ENCODE measurements around the gene NRIP2. TPM values are rescaled to one million over a fixed set of nuclear protein-coding genes. Genes with fewer than 3 reads are reported as not detected.

Gene NRIP2
- total and polyA plus RNA-seq, 2 donors (not counting 3 experiments of a cell fraction or from before 2014, with no cell fraction given), result not detected

- H3K4me3 ChIP-seq (replicated peaks in 1 of 3; ENCODE audit: insufficient read depth in 1 of 3, low read depth in 1 of 3, low read length in 3 of 3), result no peak overlapping the region
- peaks cover 2 to 3% of the 10 kb centered on the region in 2 experiments for H3K27me3 ChIP-seq (ENCODE audit: control insufficient read depth in 2 of 2, insufficient read depth in 2 of 2, low read length in 2 of 2)
- H3K4me1 ChIP-seq (ENCODE audit: control insufficient read depth, extremely low read depth, insufficient read depth, low read length), result peaks cover 23% of the 10 kb centered on the region
- FAIRE-seq (peak; percentile 82), DNase-seq (ENCODE audit: low read depth, low spot score) (peak; percentile 83)
- intact Hi-C loops (cut with micrococcal nuclease), result loop anchor here (1.0 kb wide), 1 partner anchor 243 kb away; no protein-coding TSS in a partner anchor
- H3K36me3 ChIP-seq (ENCODE audit: control insufficient read depth in 2 of 2, extremely low read depth in 1 of 2, insufficient read depth in 2 of 2, low read length in 2 of 2), result peaks cover 22 to 34% of the 10 kb centered on the region in 2 experiments
- H3K9ac ChIP-seq (replicated peaks; ENCODE audit: extremely low read depth, insufficient read depth, low read length), result no peak overlapping the region
- peaks cover 25% of the 10 kb centered on the region for H3K79me2 ChIP-seq (ENCODE audit: control insufficient read depth, insufficient read depth, low read length)
- POLR2A ChIA-PET, result no interaction called here
- TF ChIP-seq POLR2A (IDR thresholded peaks at IDR 0.05; ENCODE audit: low read depth, low read length), result no peak
- TF ChIP-seq CTCF (IDR thresholded peaks at IDR 0.05; ENCODE audit: extremely low read depth in 1 of 2, insufficient read depth in 1 of 2, low read depth in 1 of 2, low read length in 2 of 2), result peak in 1 of 2 donors; percentile 38
- H3K4me2 ChIP-seq (ENCODE audit: insufficient read depth, low read length), result peak overlapping the region; percentile 14
- no TSS peak for BruUV-seq (replicated peaks)
- no peak overlapping the region for H2AFZ ChIP-seq (ENCODE audit: low read depth, low read length)
- H3K9me1 ChIP-seq (replicated peaks; ENCODE audit: control insufficient read depth, extremely low read depth, insufficient read depth, low read length), result no peaks in the 10 kb centered on the region
- no peak overlapping the region for H3K27ac ChIP-seq (ENCODE audit: insufficient read depth, low read depth, low read length)
- dilution Hi-C loops (cut with MboI; ENCODE audit: extremely low pct_ligation_motif_present, low sequenced_read_pairs), result no loop called here
- no peaks in the 10 kb centered on the region for H3K9me3 ChIP-seq (replicated peaks; ENCODE audit: control insufficient read depth, insufficient read depth, low read length)
- CTCF ChIA-PET, result interaction anchor here (0.8 to 3.0 kb wide), 5 partner anchors 10 to 244 kb away, joined by 3 to 13 read pairs (median 3); partner anchors contain the start of gene ITFG2
- no peaks in the 10 kb centered on the region for H4K20me1 ChIP-seq (replicated peaks; ENCODE audit: control insufficient read depth, extremely low read depth, insufficient read depth, low read length)
These were observed 37.0 kb downstream of the NRIP2 start for GRCh38 chr12:2797721-2798418.

- Histone ChIP-seq H4K20me1 (replicated peaks; ENCODE audit: control insufficient read depth, extremely low read depth, insufficient read depth, low read length) (no peaks in the 10 kb centered on the region), H3K4me1 (ENCODE audit: control insufficient read depth, extremely low read depth, insufficient read depth, low read length) (peaks cover 23% of the 10 kb centered on the region), H3K9me1 (replicated peaks; ENCODE audit: control insufficient read depth, extremely low read depth, insufficient read depth, low read length) (no peaks in the 10 kb centered on the region), H2AFZ (ENCODE audit: low read depth, low read length) (peak overlapping the region; percentile 71), H3K4me3 (replicated peaks in 1 of 3; ENCODE audit: insufficient read depth in 1 of 3, low read depth in 1 of 3, low read length in 3 of 3) (peak overlapping the region; percentile 69 to 93 (median 73)), H3K4me2 (ENCODE audit: insufficient read depth, low read length) (peak overlapping the region; percentile 91), H3K27me3 (ENCODE audit: control insufficient read depth in 2 of 2, insufficient read depth in 2 of 2, low read length in 2 of 2) (peaks cover 2 to 7% of the 10 kb centered on the region in 2 experiments), H3K27ac (ENCODE audit: insufficient read depth, low read depth, low read length) (peak overlapping the region; percentile 1), H3K36me3 (ENCODE audit: control insufficient read depth in 2 of 2, extremely low read depth in 1 of 2, insufficient read depth in 2 of 2, low read length in 2 of 2) (peaks cover 14 to 27% of the 10 kb centered on the region in 2 experiments), H3K9me3 (replicated peaks; ENCODE audit: control insufficient read depth, insufficient read depth, low read length) (no peaks in the 10 kb centered on the region), H3K79me2 (ENCODE audit: control insufficient read depth, insufficient read depth, low read length) (peaks cover 25% of the 10 kb centered on the region), H3K9ac (replicated peaks; ENCODE audit: extremely low read depth, insufficient read depth, low read length) (peak overlapping the region; percentile 63)
- no peak for DNase-seq (ENCODE audit: low read depth, low spot score)
- intact Hi-C loops (cut with micrococcal nuclease), result loop anchor here (1.0 kb wide), 1 partner anchor 16 kb away; the partner anchor contains the start of gene ITFG2
- TF ChIP-seq JUN (IDR thresholded peaks at IDR 0.05; ENCODE audit: borderline replicate concordance, insufficient read depth, insufficient read length, low read depth), result no peak
- no peak for TF ChIP-seq EZH2 (IDR thresholded peaks at IDR 0.05; ENCODE audit: borderline replicate concordance, low read depth, low read length, severe bottlenecking)
- TF ChIP-seq MYC (IDR thresholded peaks at IDR 0.05; ENCODE audit: low read depth, low read length), result no peak
- no peak for TF ChIP-seq GATA2 (IDR thresholded peaks at IDR 0.05; ENCODE audit: insufficient read depth, insufficient read length, low read depth, low read length)
- TF ChIP-seq POLR2AphosphoS5 (IDR thresholded peaks at IDR 0.05; ENCODE audit: insufficient read depth, low read depth, low read length), result no peak
- no peak for TF ChIP-seq POLR2A (IDR thresholded peaks at IDR 0.05; ENCODE audit: low read depth, low read length)
- no peak for TF ChIP-seq FOS (IDR thresholded peaks at IDR 0.05; ENCODE audit: borderline replicate concordance, insufficient read depth, low read length)
- no peak for TF ChIP-seq MAX (IDR thresholded peaks at IDR 0.05; ENCODE audit: insufficient read depth, insufficient read length)
- no peak for TF ChIP-seq CTCF (IDR thresholded peaks at IDR 0.05; ENCODE audit: extremely low read depth in 1 of 2, insufficient read depth in 1 of 2, low read depth in 1 of 2, low read length in 2 of 2)
- BruUV-seq (replicated peaks), result no TSS peak
- POLR2A ChIA-PET, result interaction anchor here (0.9 kb wide), 1 partner anchor 17 kb away, joined by 4 read pairs; no protein-coding TSS in a partner anchor
- CTCF ChIA-PET, result interaction anchor here (0.8 to 3.1 kb wide), 11 partner anchors 8 to 504 kb away, joined by 3 to 31 read pairs (median 3); partner anchors contain the start of gene ITFG2
- FAIRE-seq, result peak; percentile 73
- dilution Hi-C loops (cut with MboI; ENCODE audit: extremely low pct_ligation_motif_present, low sequenced_read_pairs), result no loop called here
These were observed 38.6 kb downstream of the NRIP2 start for GRCh38 chr12:2796187-2796666.

Measured in endothelial cell of umbilical vein (primary cell).